ENCODE results near the gene GALNS. TPM values are rescaled to one million over a fixed set of nuclear protein-coding genes. Genes with fewer than 3 reads are reported as not detected.

The GALNS gene
- total and polyA plus RNA-seq, 4 donors: 6.8 to 20.6 (median 10.8) TPM

- no peak for TF ChIP-seq FOXA2 (IDR thresholded peaks at IDR 0.05)
- Histone ChIP-seq H3K27ac (ENCODE audit: low read depth in 1 of 2, low read length in 2 of 2) (no peak overlapping the region), H3K9me3 (ENCODE audit: control insufficient read depth in 4 of 4, low read length in 3 of 4) (no peaks in the 10 kb centered on the region), H3K4me1 (ENCODE audit: control insufficient read depth in 4 of 4, insufficient read depth in 4 of 4, low read length in 3 of 4) (peaks cover 23 to 57% (median 48%) of the 10 kb centered on the region in 4 donors), H3K9ac (ENCODE audit: low read depth in 1 of 2, low read length in 2 of 2) (no peak overlapping the region), H3K36me3 (ENCODE audit: control insufficient read depth in 4 of 4, insufficient read depth in 3 of 4, low read depth in 1 of 4, low read length in 3 of 4) (no peaks in the 10 kb centered on the region), H3K4me3 (ENCODE audit: low read depth in 1 of 3, low read length in 3 of 3) (no peak overlapping the region), H3K27me3 (ENCODE audit: control insufficient read depth in 4 of 4, insufficient read depth in 4 of 4, low read length in 3 of 4) (no peaks in the 10 kb centered on the region)
- DNase-seq (ENCODE audit: low spot score): no peak
- 82% methylated on average over 11 of the region's 11 CpGs for WGBS
Measured at GRCh38 chr16:88766975-88767374, 89.8 kb downstream of the GALNS start.

GRCh38 chr16:88764913-88765349, 91.8 kb downstream of the GALNS start:
- peaks cover 0 to 3% (median 0%) of the 10 kb centered on the region in 4 donors for H3K36me3 ChIP-seq (ENCODE audit: control insufficient read depth in 4 of 4, insufficient read depth in 3 of 4, low read depth in 1 of 4, low read length in 3 of 4)
- H3K9ac ChIP-seq (ENCODE audit: low read depth in 1 of 2, low read length in 2 of 2): no peak overlapping the region
- DNase-seq (ENCODE audit: low spot score): no peak
- H3K27ac ChIP-seq (ENCODE audit: low read depth in 1 of 2, low read length in 2 of 2): no peak overlapping the region
- H3K4me1 ChIP-seq (ENCODE audit: control insufficient read depth in 4 of 4, insufficient read depth in 4 of 4, low read length in 3 of 4): peaks cover 36 to 62% (median 53%) of the 10 kb centered on the region in 4 donors
- H3K9me3 ChIP-seq (ENCODE audit: control insufficient read depth in 4 of 4, low read length in 3 of 4): no peaks in the 10 kb centered on the region
- H3K27me3 ChIP-seq (ENCODE audit: control insufficient read depth in 4 of 4, insufficient read depth in 4 of 4, low read length in 3 of 4): no peaks in the 10 kb centered on the region
- WGBS: 78% methylated on average over 9 of the region's 9 CpGs
- no peak overlapping the region for H3K4me3 ChIP-seq (ENCODE audit: low read depth in 1 of 3, low read length in 3 of 3)
- no peak for TF ChIP-seq TAF1 (conservative IDR thresholded peaks at IDR 0.05)
- no peak for TF ChIP-seq REST (IDR thresholded peaks at IDR 0.05)
- TF ChIP-seq HNF4G (IDR thresholded peaks at IDR 0.05): no peak
- no peak for TF ChIP-seq SP1 (IDR thresholded peaks at IDR 0.05)
- no peak for TF ChIP-seq RAD21 (IDR thresholded peaks at IDR 0.05)
- TF ChIP-seq FOXA1 (IDR thresholded peaks at IDR 0.05): no peak
- no peak for TF ChIP-seq ATF3 (IDR thresholded peaks at IDR 0.05)
- TF ChIP-seq MAX (IDR thresholded peaks at IDR 0.05): no peak
- TF ChIP-seq YY1 (IDR thresholded peaks at IDR 0.05): no peak
- no peak for TF ChIP-seq JUND (IDR thresholded peaks at IDR 0.05)
- no peak for TF ChIP-seq FOXA2 (IDR thresholded peaks at IDR 0.05)
- TF ChIP-seq HNF4A (conservative IDR thresholded peaks at IDR 0.05): no peak
- no peak for TF ChIP-seq EGR1 (IDR thresholded peaks at IDR 0.05; ENCODE audit: low read depth in 2 of 2)
- no peak for TF ChIP-seq CTCF (IDR thresholded peaks at IDR 0.05; ENCODE audit: low read depth, low read length, missing input control)
- no peak for TF ChIP-seq NR2F2 (IDR thresholded peaks at IDR 0.05)
- no peak for TF ChIP-seq ZBTB33 (IDR thresholded peaks at IDR 0.05)
